Stimulated activated CD4-positive, alpha-beta T cell treated with anti-CD3 and anti-CD28 coated beads, Interleukin-1b, Interleukin-23, amount 100 ng/mL, for 48 hours (primary cell): ENCODE data around the gene CCDC50.

Experiments
- DNase-seq: peaks from one replicate; pipeline ENCODE4 v3.0.0-alpha.2; 2020

The CCDC50 gene

DNA sequence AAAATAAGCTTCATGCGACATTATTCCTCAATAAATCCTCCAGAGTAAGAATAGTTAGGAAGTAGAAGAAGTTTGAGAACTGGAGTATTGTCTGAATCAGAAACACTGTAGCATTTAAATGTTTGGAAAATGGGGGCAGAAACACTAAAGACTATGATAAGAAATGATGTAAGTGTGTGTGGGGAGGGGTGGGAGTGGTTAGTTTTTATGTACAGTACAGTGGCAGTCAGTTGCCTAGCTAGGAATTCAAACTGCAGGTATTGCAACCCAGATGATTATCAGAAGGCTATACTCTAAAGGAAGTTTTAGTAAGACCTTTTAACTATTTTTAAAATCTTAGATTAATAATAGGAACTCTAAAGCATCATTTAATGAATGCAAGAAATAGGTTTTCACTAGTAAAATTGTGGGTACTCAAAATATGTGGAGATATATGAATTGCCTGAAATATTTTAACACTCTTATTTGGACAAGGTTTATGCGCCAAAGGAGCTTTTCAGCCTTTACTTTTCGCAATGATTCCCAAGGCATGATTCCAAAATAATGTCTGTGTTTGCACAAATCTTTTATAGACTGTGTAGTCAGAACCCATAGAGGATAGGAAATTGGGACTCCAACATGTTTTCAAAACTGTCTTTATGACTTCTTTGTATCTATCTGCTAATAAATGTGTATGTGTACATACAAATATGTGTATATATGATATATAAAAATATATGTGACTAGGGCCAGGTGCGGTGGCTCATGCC lies 8.0 kb upstream of the CCDC50 start:
- no peak for DNase-seq

DNA sequence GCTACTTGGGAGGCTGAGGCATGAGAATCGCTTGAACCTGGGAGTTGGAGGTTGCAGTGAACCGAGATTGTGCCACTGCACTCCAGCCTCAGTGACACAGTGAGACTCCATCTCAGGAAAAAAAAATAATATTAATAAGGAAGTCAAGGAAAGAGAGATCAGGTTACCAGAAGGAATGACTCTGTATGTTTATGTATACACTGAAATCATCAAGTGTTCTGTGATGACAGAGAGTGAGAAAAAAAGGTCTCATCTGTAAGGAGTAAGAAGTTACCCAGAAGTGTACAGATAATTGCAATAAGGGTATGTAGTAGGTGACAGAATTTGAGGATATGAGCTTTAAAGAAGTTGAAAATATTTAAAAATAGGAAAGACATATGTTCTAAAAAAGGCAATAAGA lies 4.3 kb upstream of the CCDC50 start:
- DNase-seq, result no peak

DNA sequence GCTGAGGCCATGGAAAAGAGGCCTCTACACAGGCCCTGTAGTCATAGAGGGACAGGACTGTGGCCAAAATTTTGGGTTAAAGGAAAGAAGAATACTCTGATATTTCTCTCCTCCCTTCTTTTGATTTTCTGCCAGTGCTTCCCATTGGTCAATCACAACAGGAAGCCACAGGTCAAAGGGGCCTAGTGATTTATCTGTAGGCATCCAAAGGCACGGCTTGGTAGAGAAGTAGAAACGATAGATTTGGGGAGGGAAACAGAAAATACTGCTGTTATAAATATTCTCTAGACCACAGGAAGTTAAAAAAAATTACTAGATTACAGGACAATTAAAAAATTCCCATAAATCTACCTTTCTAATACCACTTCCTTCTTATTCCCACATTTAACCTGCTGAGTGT lies 1.7 kb upstream of the CCDC50 start:
- no peak for DNase-seq

DNA sequence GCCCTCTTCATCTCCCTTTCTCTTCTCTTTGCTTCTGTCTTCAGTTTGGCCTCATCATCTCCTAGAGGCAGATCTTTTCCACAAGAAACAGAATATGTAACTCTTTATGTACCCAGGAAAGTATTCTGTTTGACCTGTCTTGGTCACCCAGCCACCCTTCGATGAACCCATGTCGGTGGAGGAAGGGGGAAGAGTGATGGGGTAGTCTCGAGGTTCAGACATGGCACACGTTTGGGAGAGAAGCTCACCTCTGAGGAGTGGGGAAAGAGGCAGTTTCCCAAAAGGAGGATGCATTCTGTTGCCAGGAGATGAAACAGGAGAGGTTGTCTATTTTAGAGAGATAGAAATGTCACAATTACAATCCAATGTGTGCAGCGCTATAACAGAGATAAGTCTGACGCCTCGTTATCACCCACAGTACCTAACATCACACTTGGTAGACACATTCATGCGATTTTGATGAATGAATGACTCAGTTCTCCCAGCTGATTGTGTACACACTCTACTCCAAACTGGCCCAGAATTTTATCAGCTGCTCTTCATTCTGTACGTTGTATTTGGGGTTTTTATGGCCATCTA lies 722 bp upstream of the CCDC50 start:
- DNase-seq, result no peak

DNA sequence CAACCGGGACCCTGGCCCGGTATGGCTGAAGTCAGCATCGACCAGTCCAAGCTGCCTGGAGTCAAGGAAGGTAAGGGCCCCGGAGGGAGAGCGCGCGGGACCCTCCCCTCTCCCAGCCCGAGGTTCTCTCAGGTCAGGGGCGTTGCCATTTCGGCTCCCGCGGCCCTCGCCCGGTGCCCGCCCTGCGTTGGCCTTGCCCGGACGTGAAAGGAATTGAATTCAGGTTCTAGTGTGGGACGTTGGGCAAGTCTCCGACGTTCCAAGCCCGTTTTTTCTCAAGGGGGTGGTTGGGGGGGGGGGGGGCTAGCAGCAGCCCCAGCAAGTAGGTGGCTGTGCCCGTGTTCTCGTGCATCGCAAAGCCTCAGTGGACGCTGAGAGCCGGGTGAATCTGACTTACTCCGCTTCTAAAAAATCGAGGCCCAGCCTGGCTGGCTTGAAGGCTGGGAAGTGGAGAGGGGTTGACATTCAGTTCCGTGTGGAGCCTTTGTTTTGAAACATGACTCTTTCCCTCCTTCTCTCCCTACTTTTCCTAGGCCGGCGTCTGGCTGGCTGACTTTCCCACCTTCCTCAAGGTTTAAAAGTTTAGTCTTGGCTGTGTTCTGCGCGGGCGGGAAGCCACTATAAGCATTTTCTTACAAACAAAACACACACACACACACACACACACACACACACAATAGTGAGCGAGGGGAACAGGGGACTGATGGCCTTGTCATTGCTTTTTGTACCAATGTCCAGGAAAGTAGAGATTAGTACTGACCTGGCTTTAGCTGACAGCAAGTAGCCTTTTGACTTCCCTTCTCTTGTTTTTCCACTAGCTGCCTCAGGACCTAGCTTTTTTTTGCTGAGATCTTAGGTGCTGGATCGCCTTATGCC lies 698 bp downstream of the CCDC50 start, which contains the start of gene UTS2B:
TSS of gene UTS2B (minus strand) at position 873 of the 876 bp plus-strand sequence. CDS start 48,337 bp downstream, outside the sequence.
- DNase-seq, result no peak

DNA sequence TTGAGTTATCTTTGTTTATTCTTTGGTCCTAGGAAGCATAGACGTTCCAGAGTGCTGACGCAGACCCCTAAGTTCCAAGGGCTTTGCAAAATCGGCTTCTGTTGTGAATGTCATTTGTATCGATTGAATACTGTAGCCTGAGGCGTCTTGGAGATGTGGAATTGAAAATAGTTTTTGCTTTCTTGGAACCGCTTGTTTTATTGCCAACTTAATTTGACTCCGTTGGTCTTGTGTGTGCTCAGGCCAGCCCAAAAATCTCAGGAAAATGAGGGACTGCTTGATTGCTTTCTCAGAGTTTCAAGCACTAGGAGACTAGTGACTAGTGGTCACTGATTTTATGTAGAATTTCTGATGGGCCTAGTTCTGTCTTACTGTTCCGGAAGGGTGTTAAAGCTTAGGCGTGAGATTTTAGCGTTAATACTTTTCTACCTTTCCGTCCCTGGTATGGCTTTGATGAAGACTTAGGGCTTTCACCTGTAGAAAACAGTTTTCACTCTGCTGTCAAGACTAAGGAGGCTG lies 1.4 kb downstream of the CCDC50 start:
- no peak for DNase-seq

DNA sequence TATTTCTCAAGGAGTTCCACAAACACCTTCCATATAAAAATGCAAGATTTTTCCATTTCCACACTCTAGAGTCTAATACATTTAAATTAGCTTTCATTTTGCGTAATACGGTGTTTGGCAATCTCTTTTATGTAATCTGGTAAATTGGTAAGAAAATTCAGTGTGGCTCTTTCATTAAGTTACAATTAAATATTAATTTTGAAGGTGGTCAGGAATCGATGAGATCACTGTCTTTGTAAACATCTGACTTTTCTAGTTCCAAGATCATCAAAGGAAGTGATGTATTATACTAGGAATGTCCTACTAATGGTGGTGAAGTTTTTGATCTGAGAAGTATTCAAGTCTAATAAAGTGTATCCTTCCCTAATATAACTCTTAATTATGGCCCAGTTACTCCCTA lies 2.2 kb downstream of the CCDC50 start:
- no peak for DNase-seq

DNA sequence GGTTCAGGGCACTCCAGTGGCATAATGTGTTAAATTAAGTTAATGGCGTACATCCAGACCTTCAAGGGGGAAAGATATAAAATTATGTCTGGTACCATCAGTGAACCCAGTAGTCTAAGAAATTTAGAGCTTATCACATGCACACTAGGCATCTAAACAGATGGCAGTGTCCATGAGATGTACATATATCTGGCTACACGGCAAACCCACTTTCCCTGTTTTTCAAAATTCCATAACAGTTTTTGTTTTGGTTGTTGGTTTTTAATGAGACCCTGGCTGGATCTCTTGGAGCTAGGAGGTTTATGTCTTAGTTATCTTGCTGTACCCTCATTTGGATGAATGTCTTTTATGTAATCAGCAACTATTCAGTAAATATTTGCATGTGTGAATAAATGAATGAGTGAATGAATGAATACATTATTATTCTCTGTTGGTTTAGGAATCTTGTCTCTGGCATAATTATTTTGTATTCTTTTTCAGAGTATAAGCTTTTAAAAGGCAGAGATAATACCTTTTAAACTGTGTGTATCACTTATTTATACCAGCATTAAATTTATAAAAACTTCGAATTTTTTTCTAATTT lies 4.2 kb downstream of the CCDC50 start:
- no peak for DNase-seq

DNA sequence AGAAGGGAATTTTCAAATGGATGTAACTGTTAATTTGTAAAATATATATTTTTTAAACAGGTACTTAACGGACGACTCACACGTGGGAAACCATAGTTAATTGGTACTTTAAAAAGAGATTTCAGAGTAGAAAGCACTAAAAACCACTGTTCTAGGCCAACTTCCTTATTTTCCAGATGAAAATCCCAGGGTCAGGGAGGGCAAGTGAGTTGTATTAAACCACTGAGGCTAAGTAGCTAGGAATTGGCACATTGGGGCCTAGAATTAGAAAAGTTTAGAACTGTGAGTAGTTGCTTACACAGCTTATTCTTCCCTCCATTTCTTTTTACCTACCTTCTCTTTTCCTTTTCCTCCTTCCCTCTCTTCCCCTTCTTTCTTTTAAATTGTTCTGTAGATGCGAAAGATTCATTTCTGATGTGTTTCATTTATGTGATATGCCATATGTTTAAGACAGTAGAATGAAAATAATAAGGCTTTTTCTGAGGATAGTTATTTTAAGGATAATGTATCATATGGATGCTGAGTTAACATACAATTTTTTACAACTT lies 5.2 kb downstream of the CCDC50 start:
- DNase-seq, result no peak

DNA sequence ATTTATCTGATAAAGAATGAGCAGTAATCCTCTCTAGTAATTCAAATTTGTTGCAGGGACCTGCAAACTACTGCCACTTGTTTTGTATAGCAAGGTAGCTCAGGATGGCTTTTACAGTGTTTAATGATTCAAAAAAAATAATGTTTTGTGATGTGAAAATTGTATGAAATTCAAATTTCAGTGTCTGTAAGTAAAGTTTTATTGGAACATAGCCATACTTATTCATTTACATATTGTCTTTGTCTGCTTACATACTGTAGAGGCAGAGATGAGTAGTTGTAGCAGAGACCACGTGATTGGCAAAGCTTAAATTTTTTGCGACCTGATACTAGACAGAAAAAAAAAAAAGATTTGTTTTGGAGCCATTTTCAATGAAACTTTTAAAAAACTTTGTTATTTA lies 7.6 kb downstream of the CCDC50 start:
- DNase-seq, result no peak

DNA sequence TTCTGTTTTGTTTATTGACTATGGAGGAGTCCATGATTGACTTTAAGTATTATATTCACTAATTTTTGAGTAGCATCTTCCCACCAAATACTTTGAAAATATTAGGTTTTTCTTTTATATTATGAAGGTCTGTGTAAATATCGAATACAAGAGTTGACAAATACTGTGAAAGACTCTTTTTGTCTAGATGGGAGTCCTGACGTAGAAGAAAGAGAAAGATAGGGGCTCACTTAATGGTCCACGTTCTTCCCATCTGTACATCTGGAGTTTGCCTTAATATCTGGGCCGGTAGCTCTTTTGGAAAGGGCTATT lies 8.9 kb downstream of the CCDC50 start:
- no peak for DNase-seq

DNA sequence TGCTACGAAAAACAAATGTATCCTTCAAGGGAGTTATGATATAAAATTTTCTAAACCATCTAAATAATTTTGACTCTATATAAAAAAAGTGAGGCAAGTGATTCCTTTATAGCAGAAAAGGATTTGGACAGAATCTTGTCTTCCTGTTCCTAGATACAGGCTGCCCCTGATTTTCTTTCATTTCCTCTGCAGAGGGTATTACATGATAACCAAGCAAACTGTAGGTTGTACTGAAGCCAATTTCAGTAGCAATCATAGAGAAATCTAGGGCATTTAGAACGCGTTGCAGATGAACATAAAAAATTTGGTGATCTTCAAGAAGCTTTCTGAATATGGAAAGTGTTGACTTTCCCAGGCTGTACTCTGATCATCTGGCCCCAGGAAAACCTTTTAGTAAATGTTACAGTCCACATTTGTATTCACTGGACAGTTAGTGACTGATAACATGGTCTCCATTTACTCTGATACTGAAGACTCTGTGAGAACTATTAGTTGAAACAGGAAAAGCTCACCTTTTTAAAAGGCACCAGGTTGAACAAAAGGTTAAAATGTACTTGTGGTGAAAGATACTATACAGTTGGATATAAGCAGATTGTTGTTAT lies 10.2 kb downstream of the CCDC50 start:
- no peak for DNase-seq

DNA sequence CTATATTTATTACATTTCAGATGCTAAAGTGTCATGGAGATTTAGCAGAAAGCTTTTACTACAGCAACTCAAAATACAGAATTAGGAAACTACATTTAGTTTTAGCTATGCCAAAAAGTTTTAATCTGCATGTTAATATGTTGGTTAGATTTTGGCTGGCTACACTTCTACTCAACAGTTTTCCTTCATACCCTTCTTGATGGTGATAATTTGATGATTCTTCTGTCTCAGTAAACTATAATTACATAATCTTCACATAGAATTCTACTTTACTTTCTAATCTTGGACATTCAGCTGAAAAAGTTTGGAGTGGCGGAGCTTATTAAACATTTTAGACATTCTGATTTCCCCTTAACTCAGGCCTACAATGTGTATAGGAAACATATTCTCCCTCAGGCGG lies 11.2 kb downstream of the CCDC50 start:
- no peak for DNase-seq

DNA sequence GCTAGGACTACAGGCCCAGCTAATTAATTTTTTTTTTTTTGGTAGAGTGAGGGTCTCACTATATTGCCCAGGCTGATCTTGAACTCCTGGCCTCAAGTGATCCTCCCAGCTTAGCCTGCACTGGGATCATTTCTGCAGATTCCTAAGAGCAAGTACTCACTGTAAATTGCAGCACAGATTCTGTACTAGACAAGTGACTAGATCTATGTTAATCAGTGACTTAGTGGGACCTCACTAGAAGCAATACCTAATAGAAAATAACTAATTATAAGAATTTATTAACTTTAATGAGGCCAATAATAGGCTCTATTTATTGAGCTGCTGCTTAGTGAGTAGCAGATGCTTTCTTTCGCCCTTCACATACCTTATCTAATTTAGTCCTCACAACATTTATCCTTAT lies 11.8 kb downstream of the CCDC50 start:
- DNase-seq, result no peak

DNA sequence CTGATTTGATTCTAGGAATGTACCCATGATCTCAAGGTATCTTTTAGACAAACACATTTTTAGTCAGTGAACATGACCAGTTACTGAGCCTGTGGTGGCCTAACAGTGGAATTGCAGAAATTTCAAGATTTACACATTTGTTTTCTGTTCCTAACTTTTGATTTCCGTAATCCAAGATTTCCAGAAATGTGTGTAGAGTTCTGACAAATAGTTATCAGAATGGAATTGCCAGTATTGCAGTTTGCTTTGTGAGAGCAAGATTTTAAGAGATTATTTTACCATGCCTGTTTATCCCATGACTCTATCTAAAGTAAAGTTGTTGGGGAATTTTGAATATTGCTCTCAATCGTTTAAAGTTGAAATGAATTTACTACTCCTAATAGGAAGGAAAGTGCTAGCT lies 12.8 kb downstream of the CCDC50 start:
- no peak for DNase-seq

DNA sequence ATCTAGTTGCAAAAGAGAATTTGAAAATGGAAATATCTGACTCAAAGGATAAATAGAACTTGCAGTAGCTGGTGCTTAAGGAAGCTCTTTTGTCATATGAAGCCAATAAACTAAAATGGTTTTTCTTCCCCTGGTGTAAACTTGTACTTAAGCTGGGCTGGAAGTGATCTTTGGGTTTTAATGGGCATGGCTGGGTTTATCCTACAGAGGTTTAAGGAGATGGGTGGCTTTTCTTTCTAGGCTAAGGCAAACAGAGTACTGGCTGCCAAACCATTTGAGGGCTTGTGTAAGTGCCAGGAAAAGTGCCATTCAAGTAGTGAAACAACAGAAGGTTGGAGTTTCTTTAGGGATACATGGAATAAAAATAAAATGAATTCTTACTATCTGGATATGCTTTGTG lies 13.2 kb downstream of the CCDC50 start:
- no peak for DNase-seq

DNA sequence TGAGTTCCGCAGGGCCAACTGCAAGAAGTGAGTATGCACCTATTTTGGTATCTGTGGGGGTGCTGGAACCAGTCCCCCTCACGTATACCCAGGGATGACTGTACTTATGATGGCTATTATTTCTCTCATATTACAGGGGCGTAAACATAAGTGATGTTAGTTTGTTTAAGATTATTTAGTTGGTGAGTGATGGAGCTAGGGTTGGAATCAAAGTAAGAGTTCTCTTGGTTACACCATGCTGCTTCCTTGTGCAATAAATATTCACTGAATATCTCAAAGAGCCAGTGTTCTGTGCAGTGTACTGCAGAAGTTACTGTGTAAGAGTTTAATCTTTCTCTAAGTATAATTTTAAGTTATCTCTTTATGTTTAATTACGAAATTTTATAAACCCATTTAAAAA lies 13.9 kb downstream of the CCDC50 start:
- DNase-seq, result no peak

DNA sequence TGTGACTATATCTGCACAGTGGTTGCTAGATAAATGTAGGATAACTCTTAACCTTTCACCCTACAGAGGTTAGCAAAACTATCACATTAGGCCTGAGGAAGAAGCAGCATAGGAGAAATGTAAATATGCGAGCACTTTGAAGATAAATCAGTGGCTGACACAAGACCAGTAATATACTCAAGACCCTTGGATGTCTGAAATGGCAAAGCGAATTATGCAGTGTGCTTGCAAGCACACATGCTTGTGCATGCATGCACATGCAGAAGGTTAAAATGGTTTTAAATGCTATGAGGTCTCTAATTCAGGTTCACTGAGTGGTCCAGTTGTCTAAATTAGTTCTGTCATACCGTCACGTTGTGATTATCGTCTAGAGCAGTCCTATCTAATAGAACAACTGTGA lies 14.7 kb downstream of the CCDC50 start:
- no peak for DNase-seq

DNA sequence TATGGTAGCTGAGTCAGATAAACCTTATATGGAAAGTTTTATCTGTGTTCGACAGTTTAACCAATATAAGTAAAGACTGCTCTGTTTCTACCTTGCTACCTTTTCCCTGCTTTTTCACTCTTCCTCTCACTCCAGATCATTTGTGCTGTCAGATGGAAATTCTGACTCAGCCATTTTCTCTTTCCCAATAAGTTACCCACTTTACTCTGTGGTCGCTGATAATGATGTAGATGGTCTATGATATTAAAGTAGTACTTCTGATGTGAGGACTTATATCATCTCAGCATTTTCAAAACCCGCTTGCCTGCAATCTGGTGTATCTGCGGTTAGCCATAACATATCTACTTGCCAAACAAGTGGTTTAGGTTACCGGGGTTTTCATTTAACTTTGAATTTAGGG lies 16.1 kb downstream of the CCDC50 start:
- no peak for DNase-seq

DNA sequence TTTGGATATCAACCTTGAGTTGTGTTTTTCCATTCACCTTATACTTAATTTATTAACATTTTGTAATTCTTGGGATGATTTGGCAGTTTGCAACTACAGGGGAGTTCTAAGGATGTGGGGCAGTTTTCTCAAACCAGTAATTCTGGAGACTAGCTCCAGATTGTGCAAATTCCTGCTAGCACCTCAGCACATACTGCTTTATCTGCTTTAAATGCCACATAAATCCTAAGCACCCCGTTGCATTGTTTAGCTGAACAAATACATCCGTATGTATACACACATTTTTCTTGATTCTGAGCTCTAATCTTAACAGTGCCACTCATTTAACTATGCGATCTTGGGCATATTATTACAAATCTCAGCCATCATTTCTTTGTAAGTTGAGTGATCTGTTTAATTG lies 18.0 kb downstream of the CCDC50 start:
- DNase-seq, result no peak

DNA sequence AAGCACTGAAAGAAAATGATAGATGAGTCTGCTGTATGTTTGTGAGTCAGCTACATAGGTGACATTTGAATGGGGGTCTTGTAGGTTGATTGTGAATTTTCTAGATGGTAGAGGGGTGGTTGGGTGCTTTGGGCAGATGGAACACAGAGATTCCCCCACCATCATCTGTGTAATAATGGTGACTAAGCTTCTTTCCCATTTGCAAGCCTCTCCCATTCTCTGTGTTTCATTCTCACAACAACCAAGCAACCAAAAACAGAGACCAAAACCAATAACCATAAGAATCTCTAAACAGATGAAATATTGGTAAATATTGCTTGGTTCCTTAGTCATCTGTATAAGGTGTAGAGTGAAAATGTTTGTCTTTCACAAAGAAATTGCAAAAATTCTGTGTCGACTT lies 18.9 kb downstream of the CCDC50 start:
- DNase-seq, result no peak

DNA sequence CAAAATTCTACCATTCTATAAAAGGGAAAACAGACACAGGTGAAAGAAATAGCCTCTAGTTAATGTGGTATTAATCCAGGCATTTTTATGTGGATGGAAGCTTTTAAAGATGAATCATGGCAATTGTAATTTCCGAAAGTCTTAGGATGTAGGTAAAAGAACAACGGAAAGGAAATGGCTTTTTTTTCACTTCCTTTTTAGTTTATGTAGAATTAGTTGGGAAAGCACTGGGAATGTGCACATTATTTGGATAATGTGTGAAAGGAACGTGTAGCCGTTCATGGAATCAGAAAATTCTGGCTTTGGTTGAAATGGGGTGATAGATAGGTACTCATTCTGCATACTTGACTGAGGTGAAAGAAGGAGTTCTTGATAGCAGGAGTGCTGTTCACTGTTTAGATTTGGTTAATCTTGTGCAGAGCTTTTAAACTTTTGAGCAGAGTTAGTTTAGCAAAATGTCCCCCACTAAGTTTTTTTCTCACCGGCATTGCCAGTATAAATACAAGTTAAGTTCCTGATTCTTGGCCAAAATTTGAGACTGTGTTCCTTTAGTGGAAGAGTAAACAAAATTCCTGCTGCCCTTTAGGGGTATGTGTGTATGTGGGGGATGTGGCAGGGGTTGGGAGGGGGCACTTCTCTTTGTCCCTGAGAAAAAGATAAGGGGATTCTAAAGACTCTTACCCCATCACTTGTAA lies 21.3 kb downstream of the CCDC50 start:
- no peak for DNase-seq
